ENCODE measurements around the gene GCNT1.
"Not testable (repeated sequence)": the region's sequence is repeated elsewhere in the genome, so short reads cannot be mapped to it uniquely, and the experiment has no call there.

GCNT1 gene

DNA sequence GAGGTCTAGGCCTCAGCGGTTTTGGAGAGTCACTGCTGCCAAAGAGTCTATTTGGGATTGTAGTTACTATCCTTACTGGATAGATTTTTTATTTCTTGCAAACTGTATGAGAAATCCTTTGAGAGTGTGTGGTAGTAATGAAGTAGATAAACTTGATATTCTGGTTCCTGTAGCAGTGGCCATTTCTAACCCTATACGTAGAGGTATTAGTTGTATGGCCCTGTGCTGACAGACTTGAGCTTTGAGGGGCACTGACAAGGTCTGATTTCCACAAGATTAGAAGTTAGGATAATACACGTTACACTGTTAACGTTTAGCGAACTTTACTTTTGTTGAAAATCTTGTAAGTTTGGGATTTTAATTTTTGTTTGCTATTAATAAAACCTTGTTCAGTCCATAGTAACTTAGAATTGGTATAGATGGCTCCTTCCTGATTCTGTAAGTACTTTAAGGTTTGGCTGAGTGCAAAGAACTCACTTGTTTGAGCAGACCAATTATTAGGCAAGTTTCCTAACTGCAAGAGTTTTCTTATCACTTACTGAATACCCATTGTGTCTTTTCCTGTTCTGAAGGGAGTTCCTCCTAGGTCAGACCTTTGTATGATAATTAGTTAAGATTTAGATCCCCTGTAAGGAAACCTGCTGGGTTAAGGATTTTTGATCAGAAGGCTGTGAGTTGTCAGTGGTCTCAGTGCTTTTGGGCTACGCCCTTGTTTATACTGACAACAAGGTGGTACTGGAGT is 31.4 kb downstream of the GCNT1 start:
- ATAC-seq (no peak), DNase-seq (no peak)

DNA sequence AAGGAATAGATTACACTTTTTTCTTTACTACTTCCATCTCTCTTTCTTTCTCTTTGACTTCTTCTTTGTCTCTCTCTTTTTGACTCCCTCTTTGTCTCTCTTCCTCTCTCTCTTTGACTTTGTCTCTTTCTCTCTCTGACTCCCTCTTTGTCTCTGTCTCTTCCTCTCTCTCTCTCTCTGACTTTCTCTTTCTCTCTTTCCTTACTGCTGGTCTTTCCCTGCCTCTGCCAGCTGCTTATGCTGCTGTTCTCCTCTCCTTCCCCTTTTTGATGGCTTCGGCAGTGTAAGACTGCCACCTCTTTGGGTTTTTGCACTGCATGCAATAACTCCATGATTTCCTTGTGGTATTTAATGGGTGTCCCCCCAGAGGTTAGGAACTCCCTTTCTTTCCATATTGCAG is 32.1 kb downstream of the GCNT1 start:
- ATAC-seq, DNase-seq: not testable (repeated sequence)

DNA sequence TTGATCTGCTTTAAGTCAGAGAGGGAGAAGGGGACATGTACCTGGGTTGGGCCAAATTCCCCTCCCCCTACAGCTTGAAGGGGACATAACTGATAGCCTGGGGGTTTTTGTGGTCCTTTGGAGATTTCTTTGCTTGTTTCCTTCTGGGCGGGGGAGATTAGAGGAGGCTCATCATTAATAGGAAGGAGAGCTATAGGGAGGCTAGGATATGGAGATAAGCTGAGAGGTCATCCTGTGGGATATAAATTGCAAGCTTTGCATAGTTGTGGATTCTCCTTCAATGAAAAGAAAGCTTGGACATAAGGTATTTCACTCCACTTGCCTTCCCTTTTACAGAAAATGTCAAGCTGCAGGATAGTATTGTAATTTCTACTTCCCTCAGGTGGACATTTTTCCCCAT is 34.5 kb downstream of the GCNT1 start:
- ATAC-seq, DNase-seq: not testable (repeated sequence)

DNA sequence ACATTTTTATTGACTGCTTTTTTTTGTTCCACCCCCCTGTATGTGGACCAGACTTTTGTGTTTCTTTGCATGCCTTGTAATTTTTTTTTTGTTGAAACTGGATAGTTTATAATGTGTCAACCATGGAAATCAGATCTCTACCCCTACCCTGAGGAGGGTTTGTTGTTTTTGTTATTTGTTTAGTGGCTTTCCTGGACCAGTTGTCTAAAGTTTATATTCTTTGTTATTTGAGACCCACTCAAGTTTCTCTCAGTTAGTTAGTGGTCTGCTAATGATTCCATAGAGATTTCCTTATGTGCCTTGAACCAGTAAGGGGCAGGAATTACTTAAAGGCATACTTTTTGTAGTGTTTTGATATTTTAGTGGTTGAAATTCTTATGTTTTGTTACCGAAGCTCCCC is 41.1 kb downstream of the GCNT1 start:
- ATAC-seq (no peak), DNase-seq (no peak)

DNA sequence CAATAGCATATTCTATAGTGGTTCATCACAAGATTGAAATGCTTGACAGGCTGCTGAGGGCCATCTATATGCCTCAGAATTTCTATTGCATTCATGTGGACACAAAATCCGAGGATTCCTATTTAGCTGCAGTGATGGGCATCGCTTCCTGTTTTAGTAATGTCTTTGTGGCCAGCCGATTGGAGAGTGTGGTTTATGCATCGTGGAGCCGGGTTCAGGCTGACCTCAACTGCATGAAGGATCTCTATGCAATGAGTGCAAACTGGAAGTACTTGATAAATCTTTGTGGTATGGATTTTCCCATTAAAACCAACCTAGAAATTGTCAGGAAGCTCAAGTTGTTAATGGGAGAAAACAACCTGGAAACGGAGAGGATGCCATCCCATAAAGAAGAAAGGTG is 43.8 kb downstream of the GCNT1 start:
- ATAC-seq (no peak), DNase-seq (no peak)

DNA sequence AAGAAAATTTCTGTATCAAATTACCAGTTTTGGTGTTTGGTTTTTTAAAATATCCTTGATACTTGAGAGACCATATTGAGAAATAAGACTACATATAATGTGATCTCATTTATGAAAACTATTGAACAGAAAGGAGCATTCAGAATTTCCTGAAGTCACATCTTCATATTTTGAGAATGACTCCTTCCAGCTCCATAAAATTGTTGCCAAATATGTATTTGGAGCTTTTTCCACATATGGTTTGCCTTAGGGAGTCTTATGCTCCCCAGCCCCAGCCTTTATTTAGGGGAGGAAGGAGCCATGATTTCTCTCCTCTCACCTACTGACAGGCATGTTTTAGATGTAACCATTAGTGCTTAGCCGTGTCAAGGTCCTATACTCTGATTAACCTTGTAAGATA is 51.1 kb downstream of the GCNT1 start:
- DNase-seq (no peak), ATAC-seq (no peak)

DNA sequence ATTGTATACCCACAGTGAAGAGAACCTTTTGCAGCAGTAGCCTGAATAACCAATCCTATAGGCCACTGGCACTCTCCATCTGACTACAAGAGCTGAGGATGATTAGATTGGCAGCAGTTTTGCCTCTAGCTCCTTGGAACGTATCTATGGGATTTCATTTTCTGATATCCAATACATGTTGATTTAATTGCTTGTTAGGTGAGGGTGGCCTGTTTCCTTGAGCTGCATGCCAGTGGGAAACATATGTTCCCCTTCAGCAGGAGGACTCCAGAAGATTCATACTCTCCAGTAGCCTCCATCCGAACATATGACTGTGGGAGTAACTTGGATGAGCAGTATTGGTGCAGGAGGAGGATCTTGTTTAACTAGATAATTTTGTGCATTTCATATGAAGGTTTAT is 51.5 kb downstream of the GCNT1 start:
- DNase-seq (no peak), ATAC-seq (no peak)

DNA sequence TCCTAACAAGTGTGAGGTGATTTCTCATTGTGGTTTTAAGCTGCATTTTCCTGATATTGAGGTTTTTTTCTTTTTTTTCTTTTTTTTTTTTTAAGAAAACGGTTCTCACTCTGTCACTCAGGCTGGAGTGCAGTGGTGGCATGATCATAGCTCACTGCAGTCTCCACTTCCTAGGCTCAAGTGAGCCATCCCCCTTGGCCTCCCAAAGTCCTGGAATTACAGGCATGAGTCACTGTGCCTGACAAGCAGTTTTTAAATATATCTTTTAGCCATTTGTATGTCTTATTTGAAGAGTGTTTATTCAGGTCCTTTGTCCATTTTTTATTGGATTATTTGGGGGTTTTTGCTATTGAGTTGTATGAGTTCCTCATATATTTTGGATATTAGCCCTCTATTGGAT is 53.8 kb downstream of the GCNT1 start:
- ATAC-seq, result no peak
- no peak for DNase-seq

DNA sequence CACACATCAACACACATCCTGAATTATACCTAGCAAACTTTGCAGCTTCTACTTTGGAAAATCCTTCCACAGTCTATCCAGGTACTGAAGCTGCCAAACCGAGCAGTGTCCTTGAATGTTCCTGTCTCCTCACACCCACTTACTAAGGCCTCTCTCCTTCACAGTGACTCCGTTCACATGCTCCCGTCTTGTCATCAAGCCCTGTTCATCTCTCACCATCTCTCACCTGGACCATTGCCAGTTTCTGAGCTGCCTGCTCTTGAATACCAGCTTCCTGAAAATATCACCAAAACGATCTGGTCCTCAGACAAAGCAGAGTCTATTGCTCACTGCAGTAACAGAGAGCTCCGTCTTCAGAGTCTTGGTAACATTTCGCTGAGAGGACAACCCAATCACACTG is 57.4 kb downstream of the GCNT1 start:
- DNase-seq (no peak), ATAC-seq (peak; percentile 14)

DNA sequence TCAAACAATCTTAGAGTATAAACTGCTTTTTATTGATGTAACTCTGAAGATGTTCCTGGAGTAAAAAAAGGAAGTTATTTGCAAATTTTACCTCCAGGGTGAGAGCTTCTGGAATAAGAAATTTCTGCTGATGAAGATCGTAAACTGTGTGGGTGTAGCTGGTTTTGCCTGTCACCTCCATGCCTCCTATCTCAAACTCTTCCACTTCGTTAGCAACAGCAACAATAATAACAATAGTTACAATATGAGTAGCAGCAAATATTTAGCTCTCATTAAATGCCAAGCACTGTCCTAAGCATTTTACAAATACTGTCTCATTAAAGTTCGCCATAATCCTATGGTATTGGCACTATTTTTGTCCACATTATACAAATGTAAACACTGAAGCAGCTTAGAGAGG is 57.9 kb downstream of the GCNT1 start:
- ATAC-seq, result no peak
- no peak for DNase-seq

DNA sequence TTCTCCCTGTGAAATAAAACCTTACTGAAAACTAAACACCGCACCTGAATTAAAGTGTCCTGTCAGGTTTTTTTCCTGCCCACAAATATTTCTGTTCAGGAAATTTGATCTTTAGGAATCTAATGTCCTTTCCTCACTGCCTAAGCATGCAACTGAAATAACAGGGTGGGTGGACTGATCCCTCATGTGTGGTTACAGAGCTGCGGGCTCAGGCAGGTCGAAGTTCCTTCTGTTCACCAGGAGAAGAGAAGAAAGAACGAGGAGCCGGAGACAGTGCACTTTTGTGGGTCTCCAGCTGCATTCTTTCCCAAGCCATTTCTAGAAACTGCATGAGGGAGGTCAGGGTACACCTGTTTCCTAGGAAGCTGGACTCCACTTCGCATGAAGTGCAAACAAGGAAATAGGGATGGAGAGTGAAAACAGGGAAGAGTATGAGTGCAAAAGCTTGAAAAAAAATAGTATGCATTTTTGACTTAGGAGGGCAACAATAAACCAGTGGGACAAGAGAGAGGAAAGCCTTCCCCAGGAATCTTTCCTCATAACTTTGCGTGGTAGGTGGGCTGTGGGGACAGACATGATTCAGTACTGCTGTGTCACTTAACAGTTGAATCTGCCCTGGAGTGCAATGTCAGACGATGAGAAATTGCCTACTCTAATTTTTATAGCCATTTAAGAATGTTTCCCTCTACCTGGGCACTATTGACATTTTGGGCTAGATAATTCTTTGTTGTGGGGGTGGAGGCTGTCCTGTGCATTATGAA is 60.3 kb downstream of the GCNT1 start:
- no peak for DNase-seq
- ATAC-seq, result no peak

DNA sequence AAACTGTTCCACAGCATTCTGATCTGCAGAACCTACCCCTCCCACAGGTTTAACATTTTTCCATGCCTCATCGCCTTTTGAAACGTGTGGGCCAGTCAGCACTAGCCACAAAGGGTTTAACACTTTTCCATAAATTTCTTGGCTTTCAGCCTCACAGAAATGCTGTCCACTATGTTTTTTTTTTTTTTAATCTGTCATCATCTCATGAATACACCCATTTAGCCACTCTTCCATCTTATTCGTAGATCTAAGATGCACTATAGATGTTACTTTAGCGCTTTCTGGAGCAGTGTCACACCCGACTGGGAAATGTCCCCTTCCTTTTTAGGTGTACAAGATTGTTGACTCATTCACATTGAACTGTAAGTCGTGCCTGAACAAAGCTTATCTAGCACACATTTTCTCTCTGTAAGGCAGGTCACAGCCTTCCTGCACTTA is 62.3 kb downstream of the GCNT1 start:
- ATAC-seq (no peak), DNase-seq (no peak)

DNA sequence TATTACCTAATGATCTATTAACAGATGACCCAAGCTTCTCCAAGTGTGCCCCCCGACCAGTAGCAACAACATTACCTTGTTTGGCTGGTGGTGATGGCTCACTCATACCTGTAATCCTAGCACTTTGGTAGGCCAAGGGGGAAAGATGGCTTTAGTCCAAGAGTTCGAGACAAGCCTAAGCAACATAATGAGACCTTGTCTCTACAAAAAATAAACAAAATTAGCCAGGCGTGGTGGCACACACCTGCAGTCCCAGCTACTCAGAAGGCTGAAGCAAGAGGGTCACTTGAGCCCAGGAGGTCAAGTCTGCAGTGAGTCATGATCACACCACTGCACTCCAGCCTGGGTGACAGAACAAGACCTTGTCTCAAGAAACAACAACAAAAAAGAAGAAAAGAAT is 62.9 kb downstream of the GCNT1 start:
- ATAC-seq (no peak), DNase-seq (no peak)

DNA sequence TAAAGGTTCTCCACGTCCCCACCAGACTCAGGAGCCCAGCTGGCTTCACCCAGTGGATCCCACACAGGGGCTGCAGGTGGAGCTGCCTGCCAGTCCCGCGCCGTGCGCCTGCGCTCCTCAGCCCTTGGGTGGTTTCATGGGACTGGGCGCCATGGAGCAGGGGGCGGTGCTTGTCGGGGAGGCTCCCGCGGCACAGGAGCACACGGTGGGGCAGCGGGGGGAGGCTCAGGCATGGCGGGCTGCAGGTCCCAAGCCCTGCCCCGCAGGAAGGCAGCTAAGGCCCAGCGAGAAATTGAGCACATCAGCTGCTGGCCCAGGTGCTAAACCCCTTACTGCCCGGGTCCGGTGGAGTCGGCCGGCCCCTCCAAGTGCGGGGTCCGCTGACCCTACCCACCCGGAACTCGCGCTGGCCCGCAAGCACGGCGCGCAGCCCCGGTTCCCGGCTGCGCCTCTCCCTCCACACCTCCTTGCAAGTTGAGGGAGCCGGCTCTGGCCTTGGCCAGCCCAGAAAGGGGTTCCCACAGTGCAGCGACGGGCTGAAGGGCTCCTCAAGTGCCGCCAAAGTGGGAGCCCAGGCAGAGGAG is 64.7 kb downstream of the GCNT1 start:
- not testable (repeated sequence) for DNase-seq, ATAC-seq

DNA sequence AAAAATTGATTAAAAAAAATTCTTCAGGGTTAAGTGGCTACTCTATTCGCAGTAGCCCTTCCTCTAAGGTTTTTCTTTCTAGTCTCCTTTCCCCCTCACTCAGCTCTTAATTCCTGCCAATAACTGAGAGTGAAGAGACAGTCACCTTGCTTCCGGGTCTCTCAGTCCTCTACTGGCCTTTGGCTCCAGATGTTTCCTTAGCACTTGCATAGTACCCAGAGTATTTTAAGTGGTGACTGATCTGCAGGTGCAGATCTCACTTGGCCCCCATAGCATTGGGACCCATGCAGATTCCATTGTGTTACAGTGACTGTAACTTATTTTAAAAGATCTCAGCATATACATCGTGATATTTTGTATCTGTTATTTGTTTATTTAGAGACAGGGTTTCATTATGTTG is 66.2 kb downstream of the GCNT1 start:
- DNase-seq, result no peak
- no peak for ATAC-seq

DNA sequence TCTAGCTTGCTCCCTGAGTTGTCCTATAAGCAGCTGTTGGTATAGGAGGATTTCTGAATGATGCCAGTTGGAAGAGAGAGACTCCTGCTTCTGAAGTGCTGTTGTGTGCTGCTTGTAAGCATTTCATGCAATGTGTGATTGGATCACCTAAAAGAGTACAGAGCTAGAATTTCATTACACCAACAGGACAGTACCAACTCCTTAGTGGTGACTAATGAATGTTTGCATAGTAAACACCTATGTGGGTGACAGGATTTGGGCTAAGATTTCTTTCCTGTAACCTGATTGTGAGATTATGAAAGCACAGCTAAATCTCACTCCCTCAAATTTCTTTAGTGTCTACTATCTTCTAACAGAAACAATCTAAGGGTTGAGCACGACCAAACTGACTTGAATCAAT is 67.0 kb downstream of the GCNT1 start:
- DNase-seq (no peak), ATAC-seq (no peak)

DNA sequence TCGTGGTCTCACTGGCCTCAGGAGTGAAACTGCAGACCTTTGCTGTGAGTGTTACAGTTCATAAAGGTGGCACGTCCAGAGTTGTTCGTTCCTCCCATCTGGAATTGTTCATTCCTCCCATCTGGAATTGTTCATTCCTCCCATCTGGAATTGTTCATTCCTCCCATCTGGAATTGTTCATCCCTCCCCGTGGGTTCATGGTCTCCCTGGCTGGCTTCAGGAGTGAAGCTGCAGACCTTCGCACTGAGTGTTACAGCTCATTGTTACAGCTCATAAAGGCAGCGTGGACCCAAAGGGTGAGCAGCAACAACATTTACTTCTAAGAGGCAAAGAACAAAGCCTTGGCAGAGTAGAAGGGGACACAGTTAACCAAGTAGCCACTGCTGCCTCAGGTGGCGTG is 69.1 kb downstream of the GCNT1 start:
- no peak for DNase-seq

DNA sequence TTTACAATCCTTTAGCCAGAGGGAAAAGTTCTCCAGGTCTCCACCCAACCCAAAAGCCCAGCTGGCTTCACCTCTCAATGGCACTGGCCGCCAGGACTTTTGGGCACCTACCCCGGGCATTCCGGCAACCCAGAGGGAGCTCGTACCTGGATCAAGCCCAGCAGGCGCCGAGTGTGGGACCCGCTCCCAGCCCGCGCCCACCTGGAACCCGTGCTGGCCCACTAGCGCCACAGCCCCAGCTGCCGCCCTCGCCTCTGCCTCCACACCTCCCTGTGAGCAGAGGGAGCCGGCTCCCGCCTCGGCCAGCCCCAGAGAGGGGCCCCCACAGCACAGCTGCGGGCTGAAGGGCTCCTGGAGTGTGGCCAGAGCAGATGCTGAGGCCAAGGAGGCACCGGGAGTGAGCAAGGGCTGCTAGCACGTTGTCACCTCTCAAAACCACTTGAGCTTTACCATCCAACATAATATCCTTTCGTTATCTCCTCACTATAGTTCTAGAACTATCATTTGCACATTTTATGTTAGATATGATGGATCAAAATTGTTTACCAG is 69.7 kb downstream of the GCNT1 start:
- ATAC-seq, result no peak
- no peak for DNase-seq

More for the DNA sequence above, 69.1 kb downstream of the GCNT1 start:
- ATAC-seq, result no peak

DNA sequence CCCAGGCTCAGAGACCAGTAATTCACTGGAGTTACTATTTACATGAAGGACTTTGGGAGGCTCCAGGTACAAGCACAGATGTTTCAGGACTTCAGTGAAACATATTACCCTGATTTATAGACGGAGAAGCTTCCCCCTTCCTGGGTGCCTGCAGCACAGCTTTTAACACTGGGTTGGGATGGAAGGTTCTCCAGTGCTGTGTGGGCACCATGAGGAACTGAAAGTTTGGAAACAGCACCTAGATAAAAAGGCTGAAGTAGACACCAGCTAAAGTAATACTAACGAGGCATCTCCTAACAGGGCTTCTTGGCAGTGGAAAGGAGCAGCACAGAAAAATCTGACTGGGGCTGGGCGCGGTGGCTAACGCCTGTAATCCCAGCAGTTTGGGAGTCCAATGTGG is 70.7 kb downstream of the GCNT1 start:
- ATAC-seq (no peak), DNase-seq (no peak)

DNA sequence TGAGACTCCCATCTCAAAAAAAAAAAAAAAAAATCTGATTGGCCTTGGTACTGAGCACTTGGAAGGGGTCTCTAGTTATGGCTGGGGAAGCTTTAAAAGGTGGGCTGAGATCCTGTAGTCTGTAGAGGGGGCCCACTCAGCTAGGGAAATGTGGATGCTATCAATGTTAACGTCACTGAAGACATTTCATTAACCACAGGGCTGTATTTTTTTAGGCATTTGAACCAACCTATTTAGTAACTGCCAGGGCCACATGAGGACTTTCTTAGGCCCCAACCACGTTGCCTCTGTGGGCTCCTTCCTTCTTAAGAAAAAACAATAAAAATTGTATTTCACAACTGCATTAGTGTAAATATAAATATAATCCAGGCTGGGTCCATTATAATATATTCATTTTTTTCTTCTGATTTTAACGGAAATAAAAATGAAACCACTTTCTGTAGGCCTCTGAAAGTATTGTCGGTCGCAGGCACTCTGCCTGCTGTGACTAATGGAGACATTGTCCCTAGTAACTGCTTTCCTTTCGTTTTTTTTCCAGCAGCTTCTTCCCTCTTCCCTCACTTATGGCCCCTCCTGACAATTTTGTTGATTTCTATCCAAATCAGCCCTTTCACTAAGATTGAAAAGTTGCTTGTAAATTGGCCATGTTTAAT is 71.6 kb downstream of the GCNT1 start:
- DNase-seq, result no peak
- no peak for ATAC-seq

DNA sequence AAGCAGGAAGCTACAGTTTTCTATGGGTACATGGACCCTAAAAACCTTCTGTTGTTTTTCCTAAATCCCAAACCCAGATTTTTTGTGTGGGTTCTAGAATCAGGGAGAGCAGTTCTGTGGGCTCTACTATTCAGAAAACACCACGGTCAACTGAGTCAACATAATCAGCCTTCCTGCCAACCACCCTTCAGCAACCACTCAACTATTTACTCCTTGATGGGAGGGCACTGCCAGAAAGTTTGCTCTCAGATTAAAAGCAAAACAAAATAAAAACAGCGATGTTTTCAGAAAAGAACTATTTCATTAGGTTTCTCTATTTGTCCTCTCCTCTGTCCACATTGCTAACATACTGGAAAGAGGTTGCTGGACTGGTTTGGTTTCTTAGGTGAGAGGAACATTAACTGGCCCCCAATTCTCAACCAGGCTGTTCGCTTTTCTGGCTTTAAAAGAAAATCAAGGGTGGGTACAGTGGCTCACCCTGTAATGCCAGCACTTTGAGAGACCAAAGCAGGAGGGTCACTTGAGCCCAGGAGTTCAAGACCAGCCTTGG is 72.3 kb downstream of the GCNT1 start:
- DNase-seq (no peak), ATAC-seq (no peak)

DNA sequence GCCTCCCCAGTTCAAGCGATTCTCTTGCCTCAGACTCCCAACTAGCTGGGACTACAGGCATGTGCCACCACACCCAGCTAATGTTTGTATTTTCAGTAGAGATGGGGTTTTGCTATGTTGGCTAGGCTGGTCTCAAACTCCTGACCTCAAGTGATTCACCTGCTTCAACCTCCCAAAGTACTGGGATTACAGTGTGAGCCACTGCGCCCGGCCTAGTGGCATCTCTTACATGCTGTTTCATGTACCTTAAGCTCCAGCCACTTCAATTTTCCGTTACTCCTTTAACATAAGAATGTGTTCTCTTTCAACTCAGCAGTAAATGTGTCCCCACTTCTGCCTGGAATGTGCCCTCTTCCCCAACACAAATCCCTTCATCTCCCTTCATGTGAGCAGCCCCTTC is 73.9 kb downstream of the GCNT1 start:
- not testable (repeated sequence) for DNase-seq, ATAC-seq
